GM12801 (cell line): ENCODE results near the gene RETREG1.

Experiments
- CTCF ChIP-seq: IDR thresholded peaks from one replicate; pipeline ENCODE4 v1.5.1; 2011; ENCODE audit warnings: control low read depth; ENCODE audit not compliant: insufficient read length; ENCODE audit errors: extremely low read depth

Gene RETREG1

GRCh38 chr5:16616536-16617273, at the start of gene RETREG1:
Gene RETREG1, minus strand, starts transcription at chr5:16616997. Its CDS starts 26 bp downstream, at chr5:16616971.
- TF ChIP-seq CTCF, result no peak

GRCh38 chr5:16666130-16666882, 49.5 kb upstream of the RETREG1 start:
- TF ChIP-seq CTCF, result no peak

DNA sequence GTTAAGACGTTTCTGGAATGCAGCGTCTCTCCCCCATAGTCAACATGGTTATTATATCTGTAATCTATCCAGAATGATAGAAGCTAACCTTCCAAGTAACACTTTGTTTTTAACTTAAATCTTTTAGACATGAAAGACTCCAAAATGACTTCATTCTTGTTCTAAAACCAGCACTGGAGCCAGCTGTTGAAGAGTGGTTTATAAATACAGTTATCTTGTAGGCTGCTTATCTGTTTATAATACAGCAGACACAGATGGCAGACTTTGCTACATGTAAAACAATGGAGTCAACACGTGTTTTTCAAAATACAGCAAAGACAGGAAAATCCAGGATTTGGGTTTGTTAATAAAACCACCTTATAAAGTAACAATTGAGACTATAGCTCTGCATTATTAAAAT, 48.8 kb upstream of the RETREG1 start:
- no peak for TF ChIP-seq CTCF

- no peak for TF ChIP-seq CTCF
Observed at GRCh38 chr5:16664368-16664767, 47.6 kb upstream of the RETREG1 start.

DNA sequence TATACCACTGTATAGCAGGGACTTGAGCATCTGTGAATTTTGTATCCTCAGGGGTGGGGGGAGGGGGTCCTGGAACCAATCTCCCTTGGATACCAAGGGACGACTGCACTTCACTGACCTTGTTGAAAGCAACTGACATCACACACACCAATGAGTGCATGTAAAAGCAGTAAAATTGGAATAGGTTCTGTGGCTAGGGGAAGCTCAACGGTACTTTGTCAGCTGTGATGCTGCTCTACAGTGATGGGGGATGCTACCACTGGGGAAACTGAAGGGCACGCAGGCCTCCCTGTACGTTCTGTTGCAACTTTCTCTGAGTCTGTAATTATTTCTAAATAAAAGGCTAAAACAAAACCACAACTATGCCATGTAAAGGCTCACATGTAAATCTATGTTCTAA, 47.0 kb upstream of the RETREG1 start:
- no peak for TF ChIP-seq CTCF

DNA sequence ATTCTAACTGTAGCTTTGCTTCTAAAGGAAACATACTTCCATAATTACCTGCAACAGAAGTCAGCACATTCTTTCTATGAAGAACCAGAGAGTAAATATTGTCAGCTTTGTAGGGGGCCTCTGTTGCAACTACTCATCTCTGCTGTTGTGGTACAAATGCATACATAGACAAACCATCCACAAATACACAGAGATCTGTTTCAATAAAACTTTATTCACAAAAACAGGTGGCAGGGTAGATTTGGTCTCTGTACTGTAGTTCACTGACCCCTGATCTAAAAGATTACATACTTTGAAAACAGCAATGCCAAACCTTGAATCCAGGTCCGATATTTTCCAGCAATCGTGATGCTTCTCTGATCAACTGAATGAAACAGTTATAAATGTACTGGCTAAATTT, 44.9 kb upstream of the RETREG1 start:
- TF ChIP-seq CTCF, result no peak

- no peak for TF ChIP-seq CTCF
Observed at GRCh38 chr5:16660982-16661381, 44.2 kb upstream of the RETREG1 start.
